SK-N-SH (cell line): ENCODE measurements around the gene SYNPR. TPM values are rescaled to one million over a fixed set of nuclear protein-coding genes. Genes with fewer than 3 reads are reported as not detected.

ENCODE experiments used
- CTCF ChIA-PET: fragments of 300-600, 350-600 bp; formaldehyde crosslinking; extraction: SDS; loops from one replicate; lab custom pipeline; 2021; lab: Yijun Ruan, JAX
- POLR2A ChIA-PET: fragments of 350-600 bp; sonication (Branson Sonifier 250); formaldehyde crosslinking; extraction: SDS; loops from one replicate; lab custom pipeline; 2020; ENCODE audit warnings: antibody characterized with exemption, inconsistent platforms; lab: Yijun Ruan, JAX
- DNase-seq: peaks from one replicate; pipeline ENCODE4 v3.0.0; 2012
- H2AFZ ChIP-seq: fragments of 200-600 bp; sonication (generic); 2 replicates; pipeline ENCODE4 v1.8.1; 2016; ENCODE audit warnings: antibody characterized with exemption, mild to moderate bottlenecking, low read depth
- H3F3A ChIP-seq: fragments of 200-600 bp; sonication (generic); replicated peaks from 2 replicates; pipeline ENCODE3; 2016; ENCODE audit warnings: antibody characterized with exemption, mild to moderate bottlenecking; ENCODE audit not compliant: insufficient read depth
- H3K27ac ChIP-seq, 2 experiments: fragments of 200-500 bp in 1 of 2; fragments of 200-600 bp in 1 of 2; sonication (Bioruptor generic) in 1 of 2; sonication (generic), shearing (Covaris generic) in 1 of 2; 2 replicates each; pipeline versions ENCODE4 v1.5.1 to v1.6.1; 2014 to 2016; ENCODE audit warnings: low read depth in 2 of 2, inconsistent platforms in 1 of 2, low read length in 1 of 2, mild to moderate bottlenecking in 1 of 2, mixed read lengths in 1 of 2
- H3K27me3 ChIP-seq: fragments of 200-600 bp; sonication (generic), shearing (Covaris generic); 2 replicates; pipeline ENCODE4 v1.6.1; 2016; ENCODE audit warnings: mixed run types; ENCODE audit not compliant: insufficient read depth
- H3K36me3 ChIP-seq, 2 experiments: fragments of 200-500 bp in 1 of 2; fragments of 200-600 bp in 1 of 2; sonication (Bioruptor generic) in 1 of 2; sonication (generic) in 1 of 2; replicated peaks in 1 of 2; 2 replicates each; pipeline versions ENCODE3 to v1.5.1; 2014 to 2016; ENCODE audit warnings: low read length in 1 of 2, mild to moderate bottlenecking in 1 of 2; ENCODE audit not compliant: insufficient read depth in 2 of 2, control insufficient read depth in 1 of 2
- H3K4me1 ChIP-seq, 2 experiments: fragments of 200-500 bp in 1 of 2; fragments of 200-600 bp in 1 of 2; sonication (Bioruptor generic) in 1 of 2; sonication (generic), shearing (Covaris generic) in 1 of 2; 2 replicates each; pipeline versions ENCODE4 v1.5.1 to v1.6.1; 2014 to 2016; ENCODE audit warnings: low read depth in 1 of 2, low read length in 1 of 2, mixed run types in 1 of 2; ENCODE audit not compliant: insufficient read depth in 2 of 2, control insufficient read depth in 1 of 2
- H3K4me2 ChIP-seq: fragments of 200-600 bp; sonication (generic), shearing (Covaris generic); 2 replicates; pipeline ENCODE4 v1.6.1; 2017; ENCODE audit warnings: mixed run types
- H3K4me3 ChIP-seq, 2 experiments: fragments of 200-500 bp in 1 of 2; fragments of 200-600 bp in 1 of 2; sonication (Bioruptor generic) in 1 of 2; sonication (generic), shearing (Covaris generic) in 1 of 2; 2 replicates each; pipeline versions ENCODE4 v1.5.1 to v1.8.1; 2014 to 2016; ENCODE audit warnings: low read depth in 2 of 2, inconsistent platforms in 1 of 2, low read length in 1 of 2, mild to moderate bottlenecking in 1 of 2, mixed read lengths in 1 of 2, moderate library complexity in 1 of 2
- H3K79me2 ChIP-seq: fragments of 200-600 bp; sonication (generic); 2 replicates; pipeline ENCODE4 v1.8.1; 2017; ENCODE audit warnings: mild to moderate bottlenecking; ENCODE audit not compliant: insufficient read depth
- H3K9ac ChIP-seq: fragments of 200-600 bp; sonication (generic); 2 replicates; pipeline ENCODE4 v1.6.1; 2017; ENCODE audit warnings: mixed run types
- H3K9me2 ChIP-seq: fragments of 200-600 bp; sonication (generic); 2 replicates; pipeline ENCODE4 v1.6.1; 2017; ENCODE audit warnings: mixed run types
- H3K9me3 ChIP-seq: fragments of 200-600 bp; sonication (generic); 2 replicates; pipeline ENCODE4 v1.6.1; 2017; ENCODE audit warnings: mixed run types, mild to moderate bottlenecking, moderate library complexity
- H4K20me1 ChIP-seq: fragments of 200-600 bp; sonication (generic); 2 replicates; pipeline ENCODE4 v1.6.1; 2017; ENCODE audit warnings: mild to moderate bottlenecking, mixed run types; ENCODE audit not compliant: insufficient read depth
- CTCF ChIP-seq: fragments of 200-600 bp; sonication (generic); IDR thresholded peaks from 2 replicates; pipeline ENCODE4 v1.6.1; 2017; ENCODE audit warnings: antibody characterized with exemption, mild to moderate bottlenecking, moderate library complexity
- GATA2 ChIP-seq: sonication (generic); formaldehyde crosslinking; IDR thresholded peaks from 2 replicates; pipeline ENCODE4 v1.5.0; 2020; ENCODE audit warnings: mild to moderate bottlenecking, missing genetic modification reagents
- MEF2A ChIP-seq: IDR thresholded peaks from 2 replicates; pipeline ENCODE4 v1.4.0; 2012; ENCODE audit warnings: low read depth, borderline replicate concordance
- PBX3 ChIP-seq: IDR thresholded peaks from 2 replicates; pipeline ENCODE4; 2012
- RAD21 ChIP-seq: IDR thresholded peaks from 2 replicates; pipeline ENCODE4 v1.6.1; 2012; ENCODE audit warnings: mild to moderate bottlenecking, low read length
- RFX5 ChIP-seq: IDR thresholded peaks from 2 replicates; pipeline ENCODE4 v1.6.1; 2012; ENCODE audit warnings: mild to moderate bottlenecking, improper control_type of control experiment, low read length
- SIN3A ChIP-seq: IDR thresholded peaks from 2 replicates; pipeline ENCODE4 v1.6.1; 2012; ENCODE audit warnings: low read depth, mild to moderate bottlenecking, low read length, moderate library complexity, borderline replicate concordance
- SMC3 ChIP-seq: IDR thresholded peaks from 2 replicates; pipeline ENCODE4 v1.6.1; 2012; ENCODE audit warnings: low read depth, low read length, improper control_type of control experiment
- ZBTB33 ChIP-seq: IDR thresholded peaks from 2 replicates; pipeline ENCODE4 v1.4.0; 2012; ENCODE audit warnings: low read depth, borderline replicate concordance
- WGBS: methylation state at CpG from one replicate; pipeline ENCODE4 v1.1.6; 2017; ENCODE audit warnings: low lambda C conversion rate; 5-methylcytosine and 5-hydroxymethylcytosine counted together
- polyA plus RNA-seq, 3 experiments: library from polyadenylated mRNA; depleted of rRNA; stranded (reverse); fragments of >200 nt; gene quantifications; 2 replicates each; pipeline ENCODE4 v1.2.3, GENCODE V29; 2012

Gene SYNPR
- polyA plus RNA-seq, 1 of the 3 experiments (the other 2 are of a cell fraction): not detected

- CTCF ChIA-PET: interaction anchor here (0.5 to 23.0 kb wide), 50 partner anchors 9 to 1133 kb away, joined by 3 to 444 read pairs (median 4); partner anchors contain the start of genes C3orf49, PSMD6 and SCAANT1
- WGBS: 44% methylated on average over 9 of the region's 9 CpGs
These were observed 73.3 kb downstream of the SYNPR start for GRCh38 chr3:63351159-63352007.

More at GRCh38 chr3:63351159-63352007, 73.3 kb downstream of the SYNPR start:
- Histone ChIP-seq H3K4me2 (no peak overlapping the region), H3K27ac (no peak overlapping the region), H3K36me3 (no peaks in the 10 kb centered on the region), H3K9me3 (no peaks in the 10 kb centered on the region), H3K27me3 (no peaks in the 10 kb centered on the region), H3F3A (peaks cover 9% of the 10 kb centered on the region), H2AFZ (no peak overlapping the region), H3K9ac (no peak overlapping the region), H3K9me2 (no peaks in the 10 kb centered on the region), H3K4me3 (no peak overlapping the region), H3K79me2 (no peaks in the 10 kb centered on the region), H4K20me1 (no peaks in the 10 kb centered on the region), H3K4me1 (peaks cover 0 to 14% of the 10 kb centered on the region in 2 experiments; a peak in 1 of 4 replicates)
- POLR2A ChIA-PET: no interaction called here
- TF ChIP-seq ZBTB33 (no peak), CTCF (peak; percentile 86), RAD21 (peak; percentile 93), GATA2 (CRISPR knock-in tag) (no peak), RFX5 (0 out of 2 replicates have a peak, but pooled peaks have one; percentile 14), SIN3A (no peak), PBX3 (peak; percentile 22; the same call in 1 of the 2 replicates), MEF2A (no peak), SMC3 (peak; percentile 87)
- DNase-seq: peak; percentile 49
